GM18907 (cell line): ENCODE data around the gene SULF2.
"Not testable (repeated sequence)": the region's sequence is repeated elsewhere in the genome, so short reads cannot be mapped to it uniquely, and the experiment has no call there.

ENCODE experiments used
- ATAC-seq: cut with Tn5 transposase; IDR thresholded peaks from one replicate; pipeline ENCODE4 v1.9.1; 2021; ENCODE audit warnings: mild to moderate bottlenecking, moderate library complexity; ENCODE audit not compliant: unreplicated experiment

The SULF2 gene

GRCh38 chr20:47785311-47785853 is at the start of gene SULF2:
TSS of gene SULF2 (minus strand) at chr20:47785481. CDS start at chr20:47757363, 28,118 bp downstream.
- no peak for ATAC-seq

GRCh38 chr20:47831675-47832074 is 46.4 kb upstream of the SULF2 start:
- not testable (repeated sequence) for ATAC-seq

GRCh38 chr20:47826716-47827115 is 41.4 kb upstream of the SULF2 start:
- ATAC-seq, result not testable (repeated sequence)

- not testable (repeated sequence) for ATAC-seq
Measured at GRCh38 chr20:47826006-47826405, 40.7 kb upstream of the SULF2 start.

- no peak for ATAC-seq
Measured at GRCh38 chr20:47825011-47825762, 39.9 kb upstream of the SULF2 start.

GRCh38 chr20:47823941-47824340 is 38.7 kb upstream of the SULF2 start:
- ATAC-seq, result not testable (repeated sequence)

GRCh38 chr20:47821481-47822100 is 36.3 kb upstream of the SULF2 start:
- no peak for ATAC-seq

GRCh38 chr20:47818996-47819609 is 33.8 kb upstream of the SULF2 start:
- ATAC-seq, result no peak

GRCh38 chr20:47818466-47818865 is 33.2 kb upstream of the SULF2 start:
- no peak for ATAC-seq

GRCh38 chr20:47818016-47818415 is 32.7 kb upstream of the SULF2 start:
- ATAC-seq, result no peak

GRCh38 chr20:47817573-47817972 is 32.3 kb upstream of the SULF2 start:
- no peak for ATAC-seq

GRCh38 chr20:47816487-47817451 is 31.5 kb upstream of the SULF2 start:
- ATAC-seq, result no peak

GRCh38 chr20:47815866-47816265 is 30.6 kb upstream of the SULF2 start:
- ATAC-seq, result no peak

GRCh38 chr20:47815416-47815806 is 30.1 kb upstream of the SULF2 start:
- ATAC-seq, result no peak

GRCh38 chr20:47814632-47815415 is 29.5 kb upstream of the SULF2 start:
- no peak for ATAC-seq

GRCh38 chr20:47810721-47811347 is 25.6 kb upstream of the SULF2 start:
- ATAC-seq, result no peak

- ATAC-seq, result no peak
Measured at GRCh38 chr20:47810116-47810677, 24.9 kb upstream of the SULF2 start.

- ATAC-seq, result no peak
Measured at GRCh38 chr20:47809161-47809960, 24.1 kb upstream of the SULF2 start.
